HEK293 (cell line): ENCODE measurements around the gene TEPSIN.
A peak's percentile ranks its signal among the peaks of the same experiment; 100 is the strongest.

Source experiments
- CTCF ChIA-PET: fragments of 350-600 bp; formaldehyde crosslinking; extraction: SDS; loops from one replicate; lab custom pipeline; 2021; ENCODE audit warnings: antibody characterized with exemption; lab: Yijun Ruan, JAX
- POLR2A ChIA-PET: fragments of 300-600 bp; formaldehyde crosslinking; extraction: SDS; loops from one replicate; lab custom pipeline; 2020; ENCODE audit warnings: antibody characterized with exemption, inconsistent platforms; lab: Yijun Ruan, JAX
- H3K27ac ChIP-seq: fragments of 200-500 bp; sonication (Bioruptor generic); 2 replicates; pipeline ENCODE4 v1.5.1; 2014; ENCODE audit warnings: low read depth, low read length, control low read depth, inconsistent platforms; ENCODE audit errors: extremely low read depth
- H3K36me3 ChIP-seq, 2 experiments: fragments of 200-500 bp in 1 of 2; sonication (Bioruptor generic) in 1 of 2; 1 replicate in 1 of 2; 2 replicates in 1 of 2; pipeline ENCODE4 v1.5.1; 2014 to 2017; ENCODE audit warnings: inconsistent platforms in 2 of 2, low read length in 2 of 2; ENCODE audit not compliant: control insufficient read depth in 2 of 2, insufficient read depth in 1 of 2
- H3K4me1 ChIP-seq: fragments of 200-500 bp; sonication (Bioruptor generic); 2 replicates; pipeline ENCODE4 v1.5.1; 2014; ENCODE audit warnings: mild to moderate bottlenecking, low read length, inconsistent platforms; ENCODE audit not compliant: control insufficient read depth, insufficient read depth
- H3K4me3 ChIP-seq: 2 replicates; pipeline ENCODE4 v1.5.1; 2011; ENCODE audit warnings: low read depth, mild to moderate bottlenecking, control low read depth, low read length, moderate library complexity
- H3K9me3 ChIP-seq: fragments of 200-500 bp; sonication (Bioruptor generic); 2 replicates; pipeline ENCODE4 v1.5.1; 2014; ENCODE audit warnings: low read depth, low read length, inconsistent platforms; ENCODE audit not compliant: control insufficient read depth, insufficient read depth
- GLIS2 ChIP-seq: fragments of 450-650 bp; formaldehyde crosslinking; IDR thresholded peaks from 2 replicates; pipeline ENCODE4 v1.5.1; 2016; ENCODE audit warnings: missing biosample characterization, missing genetic modification characterization
- MZF1 ChIP-seq: fragments of 450-650 bp; formaldehyde crosslinking; IDR thresholded peaks from 2 replicates; pipeline ENCODE4 v1.5.1; 2017; ENCODE audit warnings: missing biosample characterization, missing genetic modification characterization, borderline replicate concordance
- PRDM1 ChIP-seq: fragments of 450-650 bp; formaldehyde crosslinking; IDR thresholded peaks from 2 replicates; pipeline ENCODE4; 2016; ENCODE audit warnings: missing biosample characterization, missing genetic modification characterization
- SP2 ChIP-seq: fragments of 450-650 bp; formaldehyde crosslinking; IDR thresholded peaks from 2 replicates; pipeline ENCODE4 v1.5.1; 2016; ENCODE audit warnings: missing biosample characterization, missing genetic modification characterization
- TSHZ1 ChIP-seq: fragments of 450-650 bp; formaldehyde crosslinking; IDR thresholded peaks from 2 replicates; pipeline ENCODE4 v1.5.1; 2016; ENCODE audit warnings: missing biosample characterization, missing genetic modification characterization, borderline replicate concordance
- WT1 ChIP-seq: fragments of 450-650 bp; formaldehyde crosslinking; IDR thresholded peaks from 2 replicates; pipeline ENCODE4 v1.5.1; 2016; ENCODE audit warnings: missing biosample characterization, missing genetic modification characterization
- ZFP37 ChIP-seq: fragments of 450-650 bp; formaldehyde crosslinking; IDR thresholded peaks from 2 replicates; pipeline ENCODE4 v1.5.1; 2016; ENCODE audit warnings: missing biosample characterization, missing genetic modification characterization
- ZIC2 ChIP-seq: fragments of 450-650 bp; formaldehyde crosslinking; IDR thresholded peaks from 2 replicates; pipeline ENCODE4 v1.5.1; 2016; ENCODE audit warnings: missing biosample characterization, missing genetic modification characterization
- ZNF175 ChIP-seq: fragments of 450-650 bp; formaldehyde crosslinking; IDR thresholded peaks from 2 replicates; pipeline ENCODE4 v1.5.1; 2016; ENCODE audit warnings: missing biosample characterization, missing genetic modification characterization
- ZNF221 ChIP-seq: fragments of 450-650 bp; formaldehyde crosslinking; IDR thresholded peaks from 2 replicates; pipeline ENCODE4 v1.5.1; 2017; ENCODE audit warnings: missing biosample characterization, missing genetic modification characterization, borderline replicate concordance
- ZNF449 ChIP-seq: fragments of 450-650 bp; formaldehyde crosslinking; IDR thresholded peaks from 2 replicates; pipeline ENCODE4 v1.5.1; 2017; ENCODE audit warnings: missing biosample characterization, mild to moderate bottlenecking, missing genetic modification characterization, moderate library complexity
- ZNF785 ChIP-seq: fragments of 450-650 bp; formaldehyde crosslinking; IDR thresholded peaks from 2 replicates; pipeline ENCODE4 v1.5.1; 2016; ENCODE audit warnings: missing biosample characterization, missing genetic modification characterization

The TEPSIN gene

GRCh38 chr17:81264640-81265039 lies 25.8 kb upstream of the TEPSIN start:
- Histone ChIP-seq H3K27ac (no peak overlapping the region), H3K4me3 (no peak overlapping the region), H3K4me1 (no peaks in the 10 kb centered on the region), H3K36me3 (peaks cover 19 to 92% of the 10 kb centered on the region in 2 experiments), H3K9me3 (no peaks in the 10 kb centered on the region)
- POLR2A ChIA-PET, result no interaction called here
- CTCF ChIA-PET, result no interaction called here
- no peak for TF ChIP-seq TSHZ1 (tag by site-specific recombination)
- TF ChIP-seq WT1 (tag by site-specific recombination), result no peak
- TF ChIP-seq ZNF221 (tag by site-specific recombination), result no peak
- peak; percentile 68 for TF ChIP-seq ZIC2
- TF ChIP-seq GLIS2 (tag by site-specific recombination), result no peak
- TF ChIP-seq PRDM1 (tag by site-specific recombination), result peak; percentile 2

- Histone ChIP-seq H3K36me3 (peaks cover 9 to 92% of the 10 kb centered on the region in 2 experiments), H3K27ac (no peak overlapping the region), H3K4me3 (no peak overlapping the region), H3K9me3 (no peaks in the 10 kb centered on the region), H3K4me1 (no peaks in the 10 kb centered on the region)
- CTCF ChIA-PET, result interaction anchor here (0.6 to 0.7 kb wide), 2 partner anchors 108 to 326 kb away, joined by 3 to 4 read pairs; no protein-coding TSS in a partner anchor
- no peak for TF ChIP-seq ZNF785 (tag by site-specific recombination)
- TF ChIP-seq ZFP37 (tag by site-specific recombination), result no peak
- POLR2A ChIA-PET, result no interaction called here
Observed at GRCh38 chr17:81263371-81264181, 24.7 kb upstream of the TEPSIN start.

- peaks cover 2 to 90% of the 10 kb centered on the region in 2 experiments for H3K36me3 ChIP-seq
- POLR2A ChIA-PET, result interaction anchor here (0.9 kb wide), 1 partner anchor 34 kb away, joined by 4 read pairs; the partner anchor contains the start of gene SLC38A10
- CTCF ChIA-PET, result interaction anchor here (0.7 to 0.9 kb wide), 3 partner anchors 9 to 223 kb away, joined by 3 to 5 read pairs (median 3); no protein-coding TSS in a partner anchor
Observed at GRCh38 chr17:81261582-81262336, 22.9 kb upstream of the TEPSIN start.

GRCh38 chr17:81261096-81261495 lies 22.2 kb upstream of the TEPSIN start:
- Histone ChIP-seq H3K4me1 (no peaks in the 10 kb centered on the region), H3K9me3 (no peaks in the 10 kb centered on the region), H3K27ac (no peak overlapping the region), H3K36me3 (peaks cover 0 to 87% of the 10 kb centered on the region in 2 experiments; a peak in 2 of 3 replicates), H3K4me3 (no peak overlapping the region)
- ChIA-PET POLR2A (no interaction called here), CTCF (interaction anchor here (0.7 kb wide), 1 partner anchor 184 kb away, joined by 3 read pairs; no protein-coding TSS in a partner anchor)
- TF ChIP-seq MZF1 (tag by site-specific recombination) (no peak), ZNF449 (peak; percentile 53; the same call in 1 of the 2 replicates)

More at GRCh38 chr17:81261582-81262336, 22.9 kb upstream of the TEPSIN start:
- Histone ChIP-seq H3K27ac (no peak overlapping the region), H3K9me3 (no peaks in the 10 kb centered on the region), H3K4me1 (no peaks in the 10 kb centered on the region), H3K4me3 (no peak overlapping the region)
- TF ChIP-seq SP2, result 0 out of 2 replicates have a peak, but pooled peaks have one; percentile 6
- TF ChIP-seq ZNF175, result no peak
- TF ChIP-seq, all 188 proteins: peak for 1
